ENCODE data around the gene CDH19.

GRCh38 chr18:66562279-66562678, 41.6 kb downstream of the CDH19 start:
- TF ChIP-seq, protein P1, sequence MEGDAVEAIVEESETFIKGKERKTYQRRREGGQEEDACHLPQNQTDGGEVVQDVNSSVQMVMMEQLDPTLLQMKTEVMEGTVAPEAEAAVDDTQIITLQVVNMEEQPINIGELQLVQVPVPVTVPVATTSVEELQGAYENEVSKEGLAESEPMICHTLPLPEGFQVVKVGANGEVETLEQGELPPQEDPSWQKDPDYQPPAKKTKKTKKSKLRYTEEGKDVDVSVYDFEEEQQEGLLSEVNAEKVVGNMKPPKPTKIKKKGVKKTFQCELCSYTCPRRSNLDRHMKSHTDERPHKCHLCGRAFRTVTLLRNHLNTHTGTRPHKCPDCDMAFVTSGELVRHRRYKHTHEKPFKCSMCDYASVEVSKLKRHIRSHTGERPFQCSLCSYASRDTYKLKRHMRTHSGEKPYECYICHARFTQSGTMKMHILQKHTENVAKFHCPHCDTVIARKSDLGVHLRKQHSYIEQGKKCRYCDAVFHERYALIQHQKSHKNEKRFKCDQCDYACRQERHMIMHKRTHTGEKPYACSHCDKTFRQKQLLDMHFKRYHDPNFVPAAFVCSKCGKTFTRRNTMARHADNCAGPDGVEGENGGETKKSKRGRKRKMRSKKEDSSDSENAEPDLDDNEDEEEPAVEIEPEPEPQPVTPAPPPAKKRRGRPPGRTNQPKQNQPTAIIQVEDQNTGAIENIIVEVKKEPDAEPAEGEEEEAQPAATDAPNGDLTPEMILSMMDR (optimal IDR thresholded peaks at IDR 0.05 in 1 of 3, IDR thresholded peaks at IDR 0.05 in 1 of 3, conservative IDR thresholded peaks at IDR 0.05 in 1 of 3; ENCODE audit: extremely low read depth in 1 of 3, insufficient read depth in 2 of 3, low read length in 3 of 3): no peak
- TF ChIP-seq EZH2 (IDR thresholded peaks at IDR 0.05; ENCODE audit: low read length): no peak

All from keratinocyte (primary cell).